GOT3 (cell line): ENCODE data around the gene LILRA5.
"Not testable (repeated sequence)": the region's sequence is repeated elsewhere in the genome, so short reads cannot be mapped to it uniquely, and the experiment has no call there.

Source experiments
- DNase-seq: peaks from one replicate; lab custom pipeline; 2025; ENCODE audit warnings: mixed read lengths; lab: John Stamatoyannopoulos, UW

Gene LILRA5

GRCh38 chr19:54333586-54334298, 20.8 kb upstream of the LILRA5 start:
- DNase-seq, result no peak

- no peak for DNase-seq
These were observed 19.2 kb upstream of the LILRA5 start for GRCh38 chr19:54332149-54332548.

GRCh38 chr19:54331626-54332025, 18.7 kb upstream of the LILRA5 start:
- DNase-seq, result no peak

- DNase-seq, result no peak
These were observed 16.7 kb upstream of the LILRA5 start for GRCh38 chr19:54329476-54330165.

- not testable (repeated sequence) for DNase-seq
These were observed 15.8 kb upstream of the LILRA5 start for GRCh38 chr19:54328781-54329180.

GRCh38 chr19:54325631-54326030, 12.7 kb upstream of the LILRA5 start:
- no peak for DNase-seq

- no peak for DNase-seq
These were observed 12.2 kb upstream of the LILRA5 start for GRCh38 chr19:54325194-54325621.

- no peak for DNase-seq
These were observed 11.1 kb upstream of the LILRA5 start for GRCh38 chr19:54324071-54324470.

GRCh38 chr19:54322934-54323333, 10.0 kb upstream of the LILRA5 start:
- not testable (repeated sequence) for DNase-seq

- not testable (repeated sequence) for DNase-seq
These were observed 9.3 kb upstream of the LILRA5 start for GRCh38 chr19:54322295-54322694.

- no peak for DNase-seq
These were observed 7.1 kb upstream of the LILRA5 start for GRCh38 chr19:54319892-54320670.

- DNase-seq, result no peak
These were observed 6.1 kb upstream of the LILRA5 start for GRCh38 chr19:54319049-54319448.

GRCh38 chr19:54317965-54318240, 4.9 kb upstream of the LILRA5 start:
- DNase-seq, result no peak

- no peak for DNase-seq
These were observed 4.4 kb upstream of the LILRA5 start for GRCh38 chr19:54317108-54317964.

- DNase-seq, result no peak
These were observed 3.8 kb upstream of the LILRA5 start for GRCh38 chr19:54316746-54317107.

- DNase-seq, result no peak
These were observed 3.0 kb upstream of the LILRA5 start for GRCh38 chr19:54315956-54316355.

GRCh38 chr19:54312011-54312410, 955 bp downstream of the LILRA5 start:
- DNase-seq, result no peak

- no peak for DNase-seq
These were observed 1.5 kb downstream of the LILRA5 start for GRCh38 chr19:54311486-54311885.

- no peak for DNase-seq
These were observed 2.4 kb downstream of the LILRA5 start for GRCh38 chr19:54310543-54310942.

- DNase-seq, result no peak
These were observed 3.2 kb downstream of the LILRA5 start for GRCh38 chr19:54309811-54310210.

GRCh38 chr19:54307389-54308020, 5.5 kb downstream of the LILRA5 start:
- DNase-seq, result no peak

GRCh38 chr19:54305141-54305540, 7.8 kb downstream of the LILRA5 start:
- DNase-seq, result no peak
